GM19468 (cell line): Measurements from ENCODE around the gene SFXN2.
"Not testable (repeated sequence)": the region's sequence is repeated elsewhere in the genome, so short reads cannot be mapped to it uniquely, and the experiment has no call there.

ENCODE experiments used
- ATAC-seq: cut with Tn5 transposase; IDR thresholded peaks from one replicate; pipeline ENCODE4 v1.9.1; 2021; ENCODE audit warnings: mild to moderate bottlenecking, moderate library complexity, moderate number of reproducible peaks; ENCODE audit not compliant: unreplicated experiment; ENCODE audit errors: extremely low read depth

Gene SFXN2

GRCh38 chr10:102714621-102715455, at the start of gene SFXN2:
SFXN2 (plus strand) TSS chr10:102714636; CDS start chr10:102726637, 12,001 bp downstream.
- no peak for ATAC-seq

- no peak for ATAC-seq
Measured at GRCh38 chr10:102665904-102666509, 48.4 kb upstream of the SFXN2 start.

GRCh38 chr10:102667411-102667810, 47.0 kb upstream of the SFXN2 start:
- ATAC-seq: not testable (repeated sequence)

- no peak for ATAC-seq
Measured at GRCh38 chr10:102668326-102669107, 45.9 kb upstream of the SFXN2 start.

- no peak for ATAC-seq
Measured at GRCh38 chr10:102669206-102670064, 45.0 kb upstream of the SFXN2 start.

- no peak for ATAC-seq
Measured at GRCh38 chr10:102670065-102670670, 44.3 kb upstream of the SFXN2 start.

- ATAC-seq: no peak
Measured at GRCh38 chr10:102670871-102671434, 43.5 kb upstream of the SFXN2 start.

- no peak for ATAC-seq
Measured at GRCh38 chr10:102673236-102673818, 41.1 kb upstream of the SFXN2 start.

- ATAC-seq: no peak
Measured at GRCh38 chr10:102673819-102674511, 40.5 kb upstream of the SFXN2 start.

GRCh38 chr10:102674566-102674965, 39.9 kb upstream of the SFXN2 start:
- no peak for ATAC-seq

GRCh38 chr10:102675011-102675665, 39.3 kb upstream of the SFXN2 start:
- no peak for ATAC-seq

GRCh38 chr10:102675666-102676533, 38.5 kb upstream of the SFXN2 start:
- ATAC-seq: no peak

GRCh38 chr10:102676534-102677315, 37.7 kb upstream of the SFXN2 start:
- no peak for ATAC-seq

- ATAC-seq: no peak
Measured at GRCh38 chr10:102677331-102678067, 36.9 kb upstream of the SFXN2 start.

GRCh38 chr10:102678068-102678400, 36.4 kb upstream of the SFXN2 start:
- no peak for ATAC-seq
